ENCODE measurements around the gene TMEM44. TPM values are rescaled to one million over a fixed set of nuclear protein-coding genes. Genes with fewer than 3 reads are reported as not detected.

TMEM44 gene
- total and polyA plus RNA-seq, 9 of the 15 experiments (the other 6 are each of a cell fraction or from before 2014, with no cell fraction given) = 0.53 to 18.1 (median 11.3) TPM

GRCh38 chr3:194572143-194572789 is 61.0 kb downstream of the TMEM44 start (continued):
- TF ChIP-seq SAFB2 (IDR thresholded peaks at IDR 0.05; ENCODE audit: borderline replicate concordance, low read depth, low read length, severe bottlenecking) (no peak), CTCFL (IDR thresholded peaks at IDR 0.05; ENCODE audit: borderline replicate concordance, insufficient read depth, low read depth, low read length, poor library complexity, severe bottlenecking) (no peak), RBFOX2 (IDR thresholded peaks at IDR 0.05; ENCODE audit: low read depth, low read length) (peak; percentile 46; the same call in 1 of the 2 replicates), ATF3 (IDR thresholded peaks at IDR 0.05) (peak; percentile 99), ATF3 (CRISPR knock-in tag; conservative IDR thresholded peaks at IDR 0.05) (peak; percentile 94), VEZF1 (CRISPR knock-in tag; IDR thresholded peaks at IDR 0.05) (peak; percentile 47), TAF9B (IDR thresholded peaks at IDR 0.05; ENCODE audit: partially characterized antibody) (peak; percentile 99), MLLT1 (IDR thresholded peaks at IDR 0.05) (peak in 1 of 2 experiments; percentile 86; a peak in 2 of 4 replicates), ETV1 (tag; conservative IDR thresholded peaks at IDR 0.05; ENCODE audit: low read depth) (peak; percentile 50), LEF1 (IDR thresholded peaks at IDR 0.05) (peak; percentile 99), FOSL1 (tag; conservative IDR thresholded peaks at IDR 0.05) (peak; percentile 88), SMARCA4 (IDR thresholded peaks at IDR 0.05) (peak; percentile 88), MBD1 (CRISPR knock-in tag; IDR thresholded peaks at IDR 0.05) (no peak), HINFP (tag; conservative IDR thresholded peaks at IDR 0.05; ENCODE audit: low read depth) (0 out of 2 replicates have a peak, but pooled peaks have one; percentile 4), NFIC (IDR thresholded peaks at IDR 0.05) (peak; percentile 65), HDAC6 (IDR thresholded peaks at IDR 0.05; ENCODE audit: low read depth, low read length) (no peak)
